Activated T-helper 17 cell treated with anti-CD3 and anti-CD28 coated beads, Interleukin-2, amount 50 U/mL, for 72 hours (primary cell): ENCODE results near the gene ILDR2. TPM values are rescaled to one million over a fixed set of nuclear protein-coding genes. Genes with fewer than 3 reads are reported as not detected.

Source experiments
- ATAC-seq: fragments of 150-1000 bp; cut with Tn5 transposase; replicated peaks from 2 replicates; pipeline ENCODE4 v1.10.0; 2021; ENCODE audit warnings: mild to moderate bottlenecking, moderate library complexity
- H3K27ac Mint-ChIP-seq: one replicate; pipeline ENCODE4 v1.8.0; 2022; ENCODE audit warnings: mixed read lengths
- H3K27me3 Mint-ChIP-seq: one replicate; pipeline ENCODE4 v1.8.0; 2022; ENCODE audit warnings: mixed read lengths
- H3K36me3 Mint-ChIP-seq: one replicate; pipeline ENCODE4 v1.8.0; 2022; ENCODE audit warnings: low read depth, mild to moderate bottlenecking, mixed read lengths
- H3K4me1 Mint-ChIP-seq: one replicate; pipeline ENCODE4 v1.8.0; 2022; ENCODE audit warnings: mixed read lengths
- H3K4me3 Mint-ChIP-seq: one replicate; pipeline ENCODE4 v1.8.0; 2022; ENCODE audit warnings: mild to moderate bottlenecking, mixed read lengths
- H3K9me3 Mint-ChIP-seq: one replicate; pipeline ENCODE4 v1.8.0; 2022; ENCODE audit warnings: mixed read lengths
- total RNA-seq, 2 donors: library from RNA; stranded (reverse); gene quantifications; one replicate each; pipeline ENCODE4 v1.2.3, GENCODE V29; 2022

Gene ILDR2
- total RNA-seq, 2 donors from 2014 or later: 5.0 to 5.8 TPM

DNA sequence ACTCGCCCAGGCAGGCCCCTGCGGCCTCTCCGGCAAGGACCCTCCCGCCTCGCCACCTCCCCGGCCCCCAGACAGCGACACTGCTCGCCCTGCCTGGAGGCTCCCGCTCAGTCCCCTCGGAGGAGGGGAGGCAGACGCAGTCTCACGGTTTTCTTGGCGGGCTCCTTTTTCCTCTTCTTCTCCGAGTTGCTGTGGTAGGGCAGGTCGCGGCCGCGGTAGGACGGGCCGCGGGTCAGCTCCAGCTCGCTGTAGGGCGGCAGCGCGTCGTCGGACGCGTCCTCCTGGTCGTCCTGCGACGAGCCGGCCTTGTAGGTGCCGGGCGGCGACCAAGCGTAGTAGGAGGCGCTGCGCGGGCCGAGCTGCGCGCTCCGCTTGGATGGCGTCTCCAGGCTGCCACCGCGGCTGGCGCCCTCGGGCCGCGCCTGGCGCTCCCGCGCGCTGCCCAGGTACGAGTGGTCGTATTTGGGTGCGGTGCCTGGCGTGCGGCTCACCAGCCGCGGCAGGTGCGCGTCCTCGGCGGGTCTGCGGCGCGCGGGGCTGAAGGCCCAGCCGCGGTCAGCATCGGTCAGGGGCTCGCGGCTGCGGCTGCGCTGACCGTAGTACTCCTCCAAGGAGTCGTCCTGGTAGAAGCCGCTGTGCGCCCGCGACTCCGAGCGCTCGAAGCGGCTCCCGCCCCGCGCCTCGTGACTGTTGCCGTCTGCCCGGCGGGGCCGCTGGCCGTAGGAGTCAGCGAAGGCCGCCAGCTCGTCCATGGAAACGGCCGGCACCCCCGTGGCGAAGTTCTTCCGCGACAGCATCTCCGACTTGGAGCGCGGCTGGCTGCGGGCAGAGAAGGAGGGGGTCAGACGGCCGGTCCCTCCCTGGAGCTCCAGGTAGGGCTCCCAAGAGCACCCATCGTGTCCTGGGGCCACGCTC, 54.5 kb downstream of the ILDR2 start:
- Mint-ChIP-seq H3K9me3 (no peaks in the 10 kb centered on the region), H3K27ac (no peak overlapping the region), H3K27me3 (peaks cover 35% of the 10 kb centered on the region), H3K36me3 (no peaks in the 10 kb centered on the region), H3K4me1 (no peaks in the 10 kb centered on the region), H3K4me3 (no peak overlapping the region)
- no peak for ATAC-seq

DNA sequence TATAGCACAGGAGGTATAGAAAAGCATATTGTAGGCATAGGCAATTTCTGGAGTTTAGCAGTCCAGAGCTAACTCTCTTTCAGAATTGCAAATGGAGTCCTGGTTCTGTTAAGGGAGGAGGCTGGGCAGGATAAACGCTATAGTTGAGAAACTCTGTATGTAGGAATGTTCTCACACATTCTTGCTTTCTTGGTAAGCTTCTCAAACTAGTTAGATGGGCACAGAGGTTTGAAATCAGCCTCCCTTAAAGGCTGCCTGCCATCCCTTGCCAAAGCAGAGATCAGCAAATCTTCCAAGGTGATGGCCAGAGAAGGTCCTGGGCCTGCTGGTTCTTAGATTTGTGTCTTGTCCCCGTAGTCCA, 56.4 kb downstream of the ILDR2 start:
- Mint-ChIP-seq H3K27ac (no peak overlapping the region), H3K9me3 (no peaks in the 10 kb centered on the region), H3K4me1 (no peaks in the 10 kb centered on the region), H3K4me3 (no peak overlapping the region), H3K36me3 (no peaks in the 10 kb centered on the region), H3K27me3 (peaks cover 32% of the 10 kb centered on the region)
- ATAC-seq: no peak

DNA sequence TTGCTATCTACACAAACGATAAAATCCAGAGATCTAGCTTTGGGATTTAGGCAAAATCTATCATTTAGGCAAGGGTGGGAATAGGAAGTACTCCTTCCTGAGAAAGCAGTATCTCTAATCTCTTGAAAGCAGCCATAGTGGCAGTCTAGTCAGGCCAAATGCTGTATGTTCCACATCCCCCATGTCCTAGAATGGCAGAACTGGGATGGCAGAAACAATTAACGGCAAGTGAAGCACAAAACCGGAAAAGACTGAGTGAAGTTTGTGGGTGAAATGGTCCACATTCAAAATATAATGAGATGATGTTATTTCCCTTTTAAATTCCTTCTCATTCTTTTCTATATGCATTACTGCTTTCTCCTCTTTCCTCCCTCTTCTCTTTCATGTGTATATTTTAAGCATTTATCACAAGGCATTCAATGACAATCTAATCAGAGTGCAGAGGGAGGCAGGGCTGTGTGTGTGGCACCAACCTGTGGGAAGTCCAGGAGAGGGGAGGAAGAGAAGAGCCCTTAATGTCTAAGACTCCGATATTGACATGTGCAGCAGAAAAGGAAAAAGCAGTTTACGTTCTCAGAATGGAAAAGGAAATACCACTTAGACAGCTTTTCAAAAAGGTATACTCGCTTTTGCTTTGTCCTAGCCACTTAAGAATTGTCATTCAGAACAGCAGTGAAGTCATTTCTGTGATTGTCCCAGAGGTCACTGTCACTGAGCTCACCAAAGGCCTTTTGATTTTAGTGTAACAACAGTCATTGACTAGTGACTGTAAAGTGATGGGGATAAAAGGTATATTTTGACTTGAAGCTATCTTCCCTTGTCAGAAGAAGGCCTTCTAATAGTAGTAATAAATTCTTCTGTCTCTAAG, 57.0 kb downstream of the ILDR2 start:
- Mint-ChIP-seq H3K4me1 (no peaks in the 10 kb centered on the region), H3K27ac (no peak overlapping the region), H3K4me3 (no peak overlapping the region), H3K9me3 (no peaks in the 10 kb centered on the region), H3K36me3 (no peaks in the 10 kb centered on the region), H3K27me3 (peaks cover 32% of the 10 kb centered on the region)
- no peak for ATAC-seq

DNA sequence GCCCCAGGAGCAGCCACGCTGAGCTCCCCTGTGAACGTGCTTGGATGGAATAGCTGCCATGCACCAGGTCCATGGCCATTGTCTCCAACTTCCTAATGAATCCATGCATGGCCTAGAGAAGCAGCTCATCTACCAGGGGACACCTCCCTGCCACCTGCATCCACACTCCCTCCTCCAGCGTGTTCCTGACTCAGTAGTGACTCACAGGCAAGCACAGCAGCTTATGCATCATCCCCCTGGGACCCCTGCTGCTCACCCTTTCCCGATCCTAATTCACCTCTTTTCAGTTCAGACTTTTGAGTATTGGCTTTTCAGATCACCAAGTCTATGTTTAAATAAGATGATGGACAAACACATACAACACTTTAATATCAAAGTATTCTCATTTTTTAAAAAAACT, 59.4 kb downstream of the ILDR2 start:
- Mint-ChIP-seq H3K4me1 (no peaks in the 10 kb centered on the region), H3K9me3 (no peaks in the 10 kb centered on the region), H3K4me3 (no peak overlapping the region), H3K27ac (no peak overlapping the region), H3K36me3 (no peaks in the 10 kb centered on the region), H3K27me3 (peaks cover 21% of the 10 kb centered on the region)
- ATAC-seq: no peak

DNA sequence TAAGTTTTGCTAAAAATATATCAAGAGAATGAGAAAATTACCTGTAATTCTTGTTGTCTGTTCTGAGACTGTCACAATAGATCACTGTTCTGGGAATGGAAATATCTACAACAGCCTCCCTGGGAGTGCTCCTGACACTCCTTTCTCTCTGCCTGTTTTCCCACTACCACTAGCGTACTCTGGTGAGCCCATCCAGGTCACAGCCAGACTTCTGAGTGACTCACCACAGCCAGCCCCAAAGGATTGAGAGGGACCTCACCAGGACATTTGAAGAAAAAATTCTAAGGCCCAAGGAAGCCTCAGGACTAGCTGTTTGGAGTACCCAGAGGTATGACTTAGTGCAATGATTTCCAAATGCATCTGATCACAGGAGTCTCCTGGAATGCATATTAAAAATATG, 60.3 kb downstream of the ILDR2 start:
- Mint-ChIP-seq H3K27me3 (peaks cover 19% of the 10 kb centered on the region), H3K4me3 (no peak overlapping the region), H3K9me3 (no peaks in the 10 kb centered on the region), H3K36me3 (no peaks in the 10 kb centered on the region), H3K27ac (no peak overlapping the region), H3K4me1 (no peaks in the 10 kb centered on the region)
- no peak for ATAC-seq

DNA sequence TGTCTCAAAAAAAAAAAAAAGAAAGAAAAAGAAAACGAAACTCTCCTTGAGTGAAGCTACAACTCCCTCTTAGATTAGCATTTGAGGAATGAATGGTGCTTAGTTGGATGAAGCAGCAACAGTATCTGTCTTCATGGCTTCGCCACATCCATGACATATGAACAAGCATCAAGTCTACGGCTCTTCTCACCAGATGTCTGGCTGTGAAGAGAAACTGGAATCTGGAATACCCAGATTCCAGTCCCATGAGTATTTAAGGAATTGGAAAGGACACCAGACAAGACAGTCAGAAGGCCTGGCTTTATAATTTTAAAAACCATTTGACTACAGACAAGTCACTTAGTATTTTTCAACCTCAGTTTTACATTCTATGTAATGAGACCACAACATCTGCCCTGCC, 61.2 kb downstream of the ILDR2 start:
- no peaks in the 10 kb centered on the region for H3K9me3 Mint-ChIP-seq
- H3K4me1 Mint-ChIP-seq: no peaks in the 10 kb centered on the region
- H3K27ac Mint-ChIP-seq: no peak overlapping the region
- no peak for ATAC-seq
- no peaks in the 10 kb centered on the region for H3K36me3 Mint-ChIP-seq
- H3K4me3 Mint-ChIP-seq: no peak overlapping the region
- H3K27me3 Mint-ChIP-seq: peaks cover 10% of the 10 kb centered on the region

DNA sequence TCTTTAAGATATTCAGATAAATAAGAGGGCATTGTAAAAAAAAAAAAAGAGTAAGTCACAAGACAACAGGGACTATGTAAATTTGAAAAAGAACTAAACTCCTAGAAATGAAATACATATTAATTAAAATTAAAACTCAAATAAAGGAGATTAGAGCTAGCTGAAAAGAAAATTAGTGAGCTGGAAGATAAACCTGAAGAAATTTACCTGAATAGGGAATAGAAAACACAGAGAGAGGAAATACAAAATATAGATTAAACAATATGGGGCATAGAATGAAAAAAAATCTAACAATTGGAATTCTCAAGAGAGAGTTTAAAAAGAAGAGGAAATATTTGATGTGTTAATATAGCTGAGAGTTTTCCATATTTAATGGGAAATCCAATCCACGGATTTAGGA, 63.7 kb downstream of the ILDR2 start:
- no peaks in the 10 kb centered on the region for H3K27me3 Mint-ChIP-seq
- H3K4me1 Mint-ChIP-seq: no peaks in the 10 kb centered on the region
- no peaks in the 10 kb centered on the region for H3K9me3 Mint-ChIP-seq
- no peaks in the 10 kb centered on the region for H3K36me3 Mint-ChIP-seq
- no peak for ATAC-seq
- no peak overlapping the region for H3K27ac Mint-ChIP-seq
- no peak overlapping the region for H3K4me3 Mint-ChIP-seq

DNA sequence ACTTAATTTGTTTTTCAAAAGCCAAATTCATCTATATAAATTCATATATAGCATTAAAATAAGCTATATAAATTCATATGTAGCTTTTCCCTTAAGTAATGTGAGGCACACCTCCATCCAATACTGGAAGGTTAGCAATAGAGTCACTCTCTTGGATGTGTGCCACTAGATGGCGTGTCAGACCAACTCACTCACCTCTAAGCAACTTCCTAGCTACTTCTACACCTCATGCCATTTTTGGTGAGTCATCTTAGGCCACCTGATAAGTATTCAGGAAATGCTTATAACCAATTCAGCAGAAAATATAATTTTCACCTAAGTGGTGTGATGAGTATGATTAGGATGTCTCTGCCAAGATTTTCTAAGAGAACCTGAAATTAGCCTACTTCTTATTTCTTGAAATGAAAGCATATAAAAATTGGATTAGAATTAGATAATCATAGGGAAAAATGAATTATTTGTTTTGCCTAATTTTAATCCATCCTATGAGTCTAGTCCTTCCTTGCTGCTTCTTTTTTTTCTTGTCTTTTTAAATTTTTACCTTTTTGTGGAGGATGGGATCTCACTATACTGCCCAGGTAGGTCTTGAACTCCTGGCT, 64.8 kb downstream of the ILDR2 start:
- Mint-ChIP-seq H3K4me1 (peaks cover 3% of the 10 kb centered on the region), H3K27ac (no peak overlapping the region), H3K4me3 (no peak overlapping the region), H3K27me3 (no peaks in the 10 kb centered on the region), H3K36me3 (no peaks in the 10 kb centered on the region), H3K9me3 (no peaks in the 10 kb centered on the region)
- ATAC-seq: peak; percentile 83

DNA sequence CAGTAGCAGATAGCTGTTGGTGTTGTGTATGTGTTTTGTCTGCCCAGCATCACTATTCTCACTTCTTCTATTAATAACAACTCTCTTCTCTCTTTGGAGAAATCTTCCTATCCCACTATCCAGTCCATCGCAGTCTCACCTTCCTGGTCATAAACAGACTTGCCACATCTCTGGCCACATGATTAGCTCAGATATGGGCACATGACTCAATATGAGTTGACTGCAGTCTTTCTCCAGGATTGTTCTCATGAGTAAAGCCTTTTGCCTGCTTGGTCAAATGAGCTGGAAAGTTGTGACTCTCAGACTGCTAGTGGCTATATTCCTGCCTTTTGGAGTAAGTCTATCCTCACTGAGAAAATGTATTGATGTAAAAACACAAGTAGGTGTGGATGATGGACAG, 66.4 kb downstream of the ILDR2 start:
- Mint-ChIP-seq H3K27ac (no peak overlapping the region), H3K9me3 (no peaks in the 10 kb centered on the region), H3K36me3 (no peaks in the 10 kb centered on the region), H3K4me3 (no peak overlapping the region), H3K4me1 (peaks cover 3% of the 10 kb centered on the region), H3K27me3 (peaks cover 5% of the 10 kb centered on the region)
- ATAC-seq: no peak

DNA sequence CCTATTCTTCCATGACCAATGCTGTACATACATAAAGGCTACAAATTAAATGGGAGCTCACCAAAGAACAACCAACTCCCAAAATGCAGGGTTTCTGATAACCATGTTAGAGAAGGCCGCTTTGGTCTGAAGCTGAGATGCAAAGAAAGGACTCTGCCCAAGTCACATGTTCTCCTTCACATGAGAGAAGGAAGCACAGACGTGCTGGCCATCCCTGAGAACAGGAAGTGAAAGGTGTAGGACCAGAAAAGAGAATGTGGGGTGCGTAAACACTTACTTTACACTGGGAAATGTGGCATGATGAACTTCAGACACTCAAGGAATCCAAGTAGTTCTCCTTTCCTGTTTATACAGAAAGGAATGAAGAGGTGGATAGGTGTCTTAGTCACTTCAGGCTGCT, 67.6 kb downstream of the ILDR2 start:
- Mint-ChIP-seq H3K27me3 (peaks cover 5% of the 10 kb centered on the region), H3K4me1 (peaks cover 3% of the 10 kb centered on the region), H3K4me3 (no peak overlapping the region), H3K36me3 (no peaks in the 10 kb centered on the region), H3K9me3 (no peaks in the 10 kb centered on the region), H3K27ac (no peak overlapping the region)
- no peak for ATAC-seq

DNA sequence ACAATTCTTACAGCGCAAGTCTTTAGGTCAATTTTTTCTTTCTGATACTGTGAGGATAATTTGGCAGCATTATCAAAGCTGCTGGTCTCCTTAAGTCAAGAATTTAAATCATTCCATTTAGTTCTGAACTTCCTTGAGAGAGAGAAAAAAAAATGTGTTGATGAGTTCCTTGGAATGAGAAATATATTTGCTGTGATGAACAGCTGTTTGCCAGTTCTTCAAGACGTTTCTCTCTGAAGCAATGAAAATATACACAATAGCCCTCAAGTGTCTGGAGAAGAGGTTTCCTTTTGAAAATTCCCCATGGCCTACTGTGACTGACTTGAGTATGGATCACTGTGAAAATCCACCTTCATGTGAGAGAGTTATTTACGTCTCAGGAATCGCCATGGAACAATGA, 68.3 kb downstream of the ILDR2 start:
- Mint-ChIP-seq H3K36me3 (no peaks in the 10 kb centered on the region), H3K27me3 (peaks cover 5% of the 10 kb centered on the region), H3K9me3 (no peaks in the 10 kb centered on the region), H3K4me3 (no peak overlapping the region), H3K27ac (no peak overlapping the region), H3K4me1 (peaks cover 3% of the 10 kb centered on the region)
- ATAC-seq: no peak

DNA sequence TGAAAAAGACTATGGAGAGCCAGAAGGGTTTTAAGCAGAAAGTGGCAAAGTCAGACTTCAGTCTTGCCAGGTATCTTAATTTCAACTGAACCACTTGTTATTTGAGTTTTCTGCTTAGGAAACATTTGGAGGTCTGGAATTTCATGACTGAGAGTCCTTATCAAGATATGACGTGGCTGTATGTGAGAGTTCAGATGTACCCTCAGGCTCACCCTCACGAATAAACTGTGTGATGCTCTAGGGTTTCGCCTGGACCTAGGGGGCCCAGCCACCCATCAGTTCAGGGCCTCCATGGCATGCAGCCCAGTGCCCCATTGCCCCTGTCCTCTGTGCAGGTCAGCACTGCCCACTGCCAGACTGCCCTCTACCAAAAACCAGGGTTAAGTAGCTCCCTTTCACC, 68.7 kb downstream of the ILDR2 start:
- Mint-ChIP-seq H3K27me3 (peaks cover 5% of the 10 kb centered on the region), H3K36me3 (no peaks in the 10 kb centered on the region), H3K9me3 (no peaks in the 10 kb centered on the region), H3K4me1 (peaks cover 3% of the 10 kb centered on the region), H3K4me3 (no peak overlapping the region), H3K27ac (no peak overlapping the region)
- ATAC-seq: no peak

DNA sequence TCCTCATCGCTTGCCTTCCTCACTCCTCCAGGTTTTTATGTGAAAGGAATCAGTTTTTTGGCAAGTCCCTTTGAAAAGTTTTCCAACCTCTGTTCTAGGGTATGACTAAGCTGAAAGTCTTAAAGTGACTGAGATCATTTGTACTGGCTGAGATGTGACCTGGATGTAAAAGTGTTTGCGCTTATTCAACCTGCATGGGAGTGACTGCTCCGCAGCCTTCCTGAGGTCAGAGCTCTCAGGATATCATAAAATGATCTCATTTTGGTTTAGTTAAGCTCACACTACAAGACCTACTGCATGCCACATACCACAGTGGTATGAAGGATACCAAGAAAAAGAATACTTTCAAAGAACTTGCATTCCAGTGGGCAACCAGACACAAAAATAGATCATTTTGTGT, 69.4 kb downstream of the ILDR2 start:
- peaks cover 5% of the 10 kb centered on the region for H3K27me3 Mint-ChIP-seq
- H3K9me3 Mint-ChIP-seq: no peaks in the 10 kb centered on the region
- no peaks in the 10 kb centered on the region for H3K36me3 Mint-ChIP-seq
- peaks cover 3% of the 10 kb centered on the region for H3K4me1 Mint-ChIP-seq
- peak overlapping the region; percentile 61 for H3K27ac Mint-ChIP-seq
- H3K4me3 Mint-ChIP-seq: no peak overlapping the region
- ATAC-seq: peak; percentile 89

DNA sequence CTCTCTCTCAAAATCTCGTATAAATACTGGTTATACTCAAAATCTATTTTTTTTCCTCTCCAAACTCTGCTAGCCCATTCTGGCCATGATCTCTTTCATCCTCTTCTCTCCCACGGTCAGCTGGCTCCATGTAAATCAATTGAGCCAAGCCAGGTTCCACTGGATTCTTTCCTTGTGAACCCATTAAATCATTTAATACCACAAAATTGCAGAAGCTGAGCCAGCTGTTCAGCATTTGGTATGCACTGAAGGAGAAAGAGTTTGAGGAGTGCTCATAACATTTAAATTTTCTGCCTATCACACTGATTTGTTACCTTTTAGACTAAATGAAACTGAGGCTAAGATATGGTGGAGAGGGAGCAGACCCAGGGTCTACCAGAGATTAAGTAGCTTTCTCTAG, 70.2 kb downstream of the ILDR2 start:
- Mint-ChIP-seq H3K36me3 (no peaks in the 10 kb centered on the region), H3K9me3 (no peaks in the 10 kb centered on the region), H3K4me3 (no peak overlapping the region), H3K27ac (peak overlapping the region; percentile 61), H3K4me1 (peaks cover 3% of the 10 kb centered on the region), H3K27me3 (peaks cover 8% of the 10 kb centered on the region)
- ATAC-seq: no peak

DNA sequence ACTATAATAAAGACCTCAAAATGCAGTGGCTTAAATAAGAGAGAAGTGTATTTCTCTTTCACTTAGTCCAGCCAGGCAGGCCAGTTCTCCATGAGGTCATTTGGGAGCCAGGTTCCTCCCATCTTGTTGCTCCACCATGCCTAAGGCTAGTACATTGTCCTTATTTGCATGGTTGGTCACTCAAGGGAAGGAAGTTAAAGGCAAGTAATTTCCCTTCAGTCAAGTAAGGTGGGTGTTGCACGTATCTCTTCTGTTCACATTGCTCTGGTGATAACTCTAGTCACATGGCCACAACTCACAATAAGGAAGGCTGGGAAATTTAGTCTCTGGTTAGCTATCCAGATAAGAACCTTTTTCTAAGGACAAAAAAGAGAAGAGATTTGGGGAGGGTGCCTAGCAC, 72.1 kb downstream of the ILDR2 start:
- H3K27me3 Mint-ChIP-seq: peaks cover 15% of the 10 kb centered on the region
- H3K4me1 Mint-ChIP-seq: peaks cover 3% of the 10 kb centered on the region
- no peak for ATAC-seq
- H3K27ac Mint-ChIP-seq: no peak overlapping the region
- no peaks in the 10 kb centered on the region for H3K36me3 Mint-ChIP-seq
- peaks cover 3% of the 10 kb centered on the region for H3K9me3 Mint-ChIP-seq
- H3K4me3 Mint-ChIP-seq: no peak overlapping the region
